Fibroblast of lung (primary cell): ENCODE measurements around the gene ARMH3. TPM values are rescaled to one million over a fixed set of nuclear protein-coding genes. Genes with fewer than 3 reads are reported as not detected.

ENCODE experiments used
- DNase-seq, 2 donors: peaks; one replicate each; pipeline versions ENCODE4 v3.0.0 to v3.0.0-alpha.2; 2010; ENCODE audit warnings: low read depth in 2 of 2
- H2AFZ ChIP-seq: 2 replicates; pipeline ENCODE4 v1.5.1; 2012; ENCODE audit warnings: low read length, control low read depth, inconsistent platforms
- H3K27ac ChIP-seq: 2 replicates; pipeline ENCODE4 v1.5.1; 2011; ENCODE audit warnings: low read length, control low read depth; ENCODE audit not compliant: insufficient read depth
- H3K27me3 ChIP-seq: 2 replicates; pipeline ENCODE4 v1.5.1; 2011; ENCODE audit warnings: mild to moderate bottlenecking, low read length; ENCODE audit not compliant: control insufficient read depth, insufficient read depth
- H3K36me3 ChIP-seq: 2 replicates; pipeline ENCODE4 v1.5.1; 2011; ENCODE audit warnings: low read length; ENCODE audit not compliant: control insufficient read depth, insufficient read depth
- H3K4me1 ChIP-seq: 2 replicates; pipeline ENCODE4 v1.5.1; 2011; ENCODE audit warnings: low read length; ENCODE audit not compliant: control insufficient read depth, insufficient read depth; ENCODE audit errors: extremely low read depth
- H3K4me2 ChIP-seq: 2 replicates; pipeline ENCODE4 v1.5.1; 2011; ENCODE audit warnings: low read length, control low read depth; ENCODE audit not compliant: insufficient read depth; ENCODE audit errors: extremely low read depth
- H3K4me3 ChIP-seq, 4 experiments: fragments of 200-600 bp in 1 of 4; sonication (generic) in 1 of 4; replicated peaks in 1 of 4; 2 replicates each; pipeline ENCODE4 v1.5.1; 2011 to 2016; ENCODE audit warnings: low read length in 4 of 4, low read depth in 3 of 4, mild to moderate bottlenecking in 3 of 4, control low read depth in 2 of 4, inconsistent platforms in 1 of 4, mixed read lengths in 1 of 4; ENCODE audit not compliant: insufficient read depth in 1 of 4; ENCODE audit errors: control extremely low read depth in 1 of 4
- H3K79me2 ChIP-seq: 2 replicates; pipeline ENCODE4 v1.5.1; 2012; ENCODE audit warnings: mild to moderate bottlenecking, low read length, inconsistent platforms; ENCODE audit not compliant: control insufficient read depth, insufficient read depth
- H3K9ac ChIP-seq: 2 replicates; pipeline ENCODE4 v1.5.1; 2011; ENCODE audit warnings: mild to moderate bottlenecking, low read length, control low read depth; ENCODE audit not compliant: insufficient read depth
- H3K9me3 ChIP-seq: 2 replicates; pipeline ENCODE4 v1.5.1; 2012; ENCODE audit warnings: low read depth, low read length; ENCODE audit not compliant: control insufficient read depth, insufficient read depth
- H4K20me1 ChIP-seq: 2 replicates; pipeline ENCODE4 v1.5.1; 2011; ENCODE audit warnings: low read length; ENCODE audit not compliant: control insufficient read depth, insufficient read depth; ENCODE audit errors: extremely low read depth
- CTCF ChIP-seq, 2 donors: IDR thresholded peaks in 1 of 2; conservative IDR thresholded peaks in 1 of 2; 1 replicate in 1 of 2; 2 replicates in 1 of 2; pipeline ENCODE4 v1.5.1; 2011 to 2012; ENCODE audit warnings: low read length in 2 of 2, control low read depth in 1 of 2, inconsistent platforms in 1 of 2, low read depth in 1 of 2, mild to moderate bottlenecking in 1 of 2
- EZH2 ChIP-seq: IDR thresholded peaks from 2 replicates; pipeline ENCODE4 v1.5.1; 2012; ENCODE audit warnings: low read length, control low read depth, mild to moderate bottlenecking; ENCODE audit errors: missing control alignments
- polyA plus RNA-seq, 2 donors: library from polyadenylated mRNA; depleted of rRNA in 1 of 2; stranded (reverse) in 1 of 2; unstranded in 1 of 2; fragments of >200 nt; gene quantifications; 2 replicates each; pipeline ENCODE4 v1.2.1, GENCODE V29; 2011 to 2012; ENCODE audit warnings: missing spikeins in 1 of 2
- total RNA-seq: library from RNA; depleted of rRNA; stranded (reverse); fragments of >200 nt; gene quantifications from 2 replicates; pipeline ENCODE4 v1.2.1, GENCODE V29; 2014

Gene ARMH3
- total and polyA plus RNA-seq, 2 donors (not counting 1 experiment from before 2014, with no cell fraction given) = 14.5 to 16.4 TPM

GRCh38 chr10:101968940-101969321 lies 87.0 kb downstream of the ARMH3 start:
- H2AFZ ChIP-seq = no peak overlapping the region
- H3K4me2 ChIP-seq = no peak overlapping the region
- H3K9ac ChIP-seq = no peak overlapping the region
- H4K20me1 ChIP-seq = no peaks in the 10 kb centered on the region
- H3K4me3 ChIP-seq = no peak overlapping the region
- no peaks in the 10 kb centered on the region for H3K79me2 ChIP-seq
- peaks cover 1% of the 10 kb centered on the region for H3K36me3 ChIP-seq
- H3K4me1 ChIP-seq = no peaks in the 10 kb centered on the region
- TF ChIP-seq CTCF (conservative IDR thresholded peaks at IDR 0.05 in 1 of 2, IDR thresholded peaks at IDR 0.05 in 1 of 2; ENCODE audit: low read depth in 1 of 2, low read length in 2 of 2) (no peak), EZH2 (no peak)
- H3K27me3 ChIP-seq = no peaks in the 10 kb centered on the region
- no peak for DNase-seq
- H3K9me3 ChIP-seq = no peaks in the 10 kb centered on the region
- no peak overlapping the region for H3K27ac ChIP-seq

- no peak overlapping the region for H3K9ac ChIP-seq
- H2AFZ ChIP-seq = no peak overlapping the region
- no peaks in the 10 kb centered on the region for H3K4me1 ChIP-seq
- peaks cover 1% of the 10 kb centered on the region for H3K36me3 ChIP-seq
- TF ChIP-seq CTCF (conservative IDR thresholded peaks at IDR 0.05 in 1 of 2, IDR thresholded peaks at IDR 0.05 in 1 of 2; ENCODE audit: low read depth in 1 of 2, low read length in 2 of 2) = no peak
- TF ChIP-seq EZH2 = no peak
- no peaks in the 10 kb centered on the region for H4K20me1 ChIP-seq
- no peak overlapping the region for H3K4me2 ChIP-seq
- H3K4me3 ChIP-seq = no peak overlapping the region
- H3K27me3 ChIP-seq = no peaks in the 10 kb centered on the region
- no peaks in the 10 kb centered on the region for H3K9me3 ChIP-seq
- H3K79me2 ChIP-seq = no peaks in the 10 kb centered on the region
- H3K27ac ChIP-seq = no peak overlapping the region
- DNase-seq = no peak
These were observed 87.6 kb downstream of the ARMH3 start for GRCh38 chr10:101968286-101968939.

- Histone ChIP-seq H3K4me3 (no peak overlapping the region), H3K4me2 (no peak overlapping the region), H3K36me3 (peaks cover 1% of the 10 kb centered on the region), H3K9ac (no peak overlapping the region), H3K79me2 (no peaks in the 10 kb centered on the region), H2AFZ (no peak overlapping the region), H3K9me3 (no peaks in the 10 kb centered on the region), H3K4me1 (no peaks in the 10 kb centered on the region), H3K27ac (no peak overlapping the region), H3K27me3 (no peaks in the 10 kb centered on the region), H4K20me1 (no peaks in the 10 kb centered on the region)
- peak in 1 of 2 donors; percentile 68 for DNase-seq
- TF ChIP-seq EZH2 = no peak
- TF ChIP-seq CTCF (conservative IDR thresholded peaks at IDR 0.05 in 1 of 2, IDR thresholded peaks at IDR 0.05 in 1 of 2; ENCODE audit: low read depth in 1 of 2, low read length in 2 of 2) = no peak
These were observed 88.3 kb downstream of the ARMH3 start for GRCh38 chr10:101967713-101968112.
